Measurements from ENCODE around the gene TMEM239.

Gene TMEM239

DNA sequence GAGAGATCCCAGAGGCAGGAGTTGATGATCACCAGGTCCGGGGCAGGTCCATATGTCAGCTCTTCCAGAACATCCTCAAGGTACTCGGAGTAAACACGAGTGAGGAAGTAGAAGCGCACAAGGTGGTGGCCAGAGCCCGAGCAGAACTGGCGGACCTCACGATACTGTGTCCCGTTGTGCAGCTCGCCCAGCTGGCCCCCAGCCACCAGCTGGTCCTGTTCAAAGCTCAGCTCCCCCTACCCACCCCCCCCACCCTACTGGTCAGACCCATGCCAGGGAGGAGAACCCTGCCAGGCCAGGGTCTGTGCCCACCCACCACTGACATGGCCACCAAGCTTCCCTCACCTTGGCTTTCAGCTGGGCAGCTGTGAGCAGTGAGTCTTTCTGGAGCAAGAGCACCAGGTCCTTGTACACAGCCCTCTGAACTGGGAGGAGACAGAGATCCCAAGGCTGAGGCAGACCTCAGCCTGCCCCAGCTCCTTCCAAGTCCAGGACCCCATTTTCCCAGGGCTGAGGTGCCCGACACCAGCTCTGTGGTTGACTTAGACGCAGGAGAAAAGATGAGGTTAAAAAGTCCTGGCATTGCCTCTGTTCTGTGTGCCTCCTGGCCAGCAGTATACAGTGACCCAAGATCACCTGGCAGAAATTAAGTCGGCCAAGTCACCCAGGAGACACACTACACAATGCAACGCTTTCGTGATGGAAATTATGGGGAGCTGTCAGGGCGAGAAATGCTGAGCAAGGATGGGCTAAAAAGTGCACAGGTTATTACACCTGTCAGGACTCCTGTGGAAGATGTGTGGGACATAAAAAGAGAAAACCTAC lies 22.9 kb downstream of the TMEM239 start:
- TF ChIP-seq, protein P1, sequence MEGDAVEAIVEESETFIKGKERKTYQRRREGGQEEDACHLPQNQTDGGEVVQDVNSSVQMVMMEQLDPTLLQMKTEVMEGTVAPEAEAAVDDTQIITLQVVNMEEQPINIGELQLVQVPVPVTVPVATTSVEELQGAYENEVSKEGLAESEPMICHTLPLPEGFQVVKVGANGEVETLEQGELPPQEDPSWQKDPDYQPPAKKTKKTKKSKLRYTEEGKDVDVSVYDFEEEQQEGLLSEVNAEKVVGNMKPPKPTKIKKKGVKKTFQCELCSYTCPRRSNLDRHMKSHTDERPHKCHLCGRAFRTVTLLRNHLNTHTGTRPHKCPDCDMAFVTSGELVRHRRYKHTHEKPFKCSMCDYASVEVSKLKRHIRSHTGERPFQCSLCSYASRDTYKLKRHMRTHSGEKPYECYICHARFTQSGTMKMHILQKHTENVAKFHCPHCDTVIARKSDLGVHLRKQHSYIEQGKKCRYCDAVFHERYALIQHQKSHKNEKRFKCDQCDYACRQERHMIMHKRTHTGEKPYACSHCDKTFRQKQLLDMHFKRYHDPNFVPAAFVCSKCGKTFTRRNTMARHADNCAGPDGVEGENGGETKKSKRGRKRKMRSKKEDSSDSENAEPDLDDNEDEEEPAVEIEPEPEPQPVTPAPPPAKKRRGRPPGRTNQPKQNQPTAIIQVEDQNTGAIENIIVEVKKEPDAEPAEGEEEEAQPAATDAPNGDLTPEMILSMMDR (IDR thresholded peaks at IDR 0.05; ENCODE audit: low read depth, low read length) = no peak
- Histone ChIP-seq H3K4me1 (no peaks in the 10 kb centered on the region), H3K36me3 (0 out of 2 replicates have a peak, but pooled peaks cover 4% of the 10 kb centered on the region), H3K4me3 (ENCODE audit: low read depth, low read length) (no peak overlapping the region), H3K9me3 (no peaks in the 10 kb centered on the region; the same call in 1 of the 2 replicates), H3K27me3 (no peaks in the 10 kb centered on the region)
- DNase-seq = no peak

DNA sequence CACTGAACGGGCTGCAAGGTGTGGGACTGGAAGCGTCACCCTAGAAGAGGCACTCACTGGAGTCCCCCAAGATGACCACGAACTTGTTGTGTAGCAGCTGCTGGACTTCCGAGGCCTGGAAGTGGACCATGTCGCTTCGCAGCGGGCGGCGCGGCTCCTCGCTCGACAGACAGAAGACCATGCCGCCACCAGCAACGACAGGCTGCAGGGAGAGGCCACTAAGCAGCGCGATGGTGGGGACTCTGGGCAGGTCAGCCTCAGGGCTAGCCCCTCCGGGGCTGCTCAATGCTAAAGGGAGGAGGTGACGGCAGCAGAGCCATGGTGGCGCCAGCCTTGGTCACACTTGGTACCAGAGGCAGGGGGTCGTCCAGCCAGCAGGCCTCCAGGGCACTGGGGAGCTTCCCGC lies 23.6 kb downstream of the TMEM239 start:
- no peaks in the 10 kb centered on the region; the same call in 1 of the 2 replicates for H3K9me3 ChIP-seq
- peak overlapping the region; percentile 73; the same call in 1 of the 2 replicates for H3K4me3 ChIP-seq (ENCODE audit: low read depth, low read length)
- no peaks in the 10 kb centered on the region for H3K4me1 ChIP-seq
- TF ChIP-seq, protein P1 (IDR thresholded peaks at IDR 0.05; ENCODE audit: low read depth, low read length) = no peak
- H3K36me3 ChIP-seq = 0 out of 2 replicates have a peak, but pooled peaks cover 4% of the 10 kb centered on the region
- no peaks in the 10 kb centered on the region for H3K27me3 ChIP-seq
- DNase-seq = no peak

DNA sequence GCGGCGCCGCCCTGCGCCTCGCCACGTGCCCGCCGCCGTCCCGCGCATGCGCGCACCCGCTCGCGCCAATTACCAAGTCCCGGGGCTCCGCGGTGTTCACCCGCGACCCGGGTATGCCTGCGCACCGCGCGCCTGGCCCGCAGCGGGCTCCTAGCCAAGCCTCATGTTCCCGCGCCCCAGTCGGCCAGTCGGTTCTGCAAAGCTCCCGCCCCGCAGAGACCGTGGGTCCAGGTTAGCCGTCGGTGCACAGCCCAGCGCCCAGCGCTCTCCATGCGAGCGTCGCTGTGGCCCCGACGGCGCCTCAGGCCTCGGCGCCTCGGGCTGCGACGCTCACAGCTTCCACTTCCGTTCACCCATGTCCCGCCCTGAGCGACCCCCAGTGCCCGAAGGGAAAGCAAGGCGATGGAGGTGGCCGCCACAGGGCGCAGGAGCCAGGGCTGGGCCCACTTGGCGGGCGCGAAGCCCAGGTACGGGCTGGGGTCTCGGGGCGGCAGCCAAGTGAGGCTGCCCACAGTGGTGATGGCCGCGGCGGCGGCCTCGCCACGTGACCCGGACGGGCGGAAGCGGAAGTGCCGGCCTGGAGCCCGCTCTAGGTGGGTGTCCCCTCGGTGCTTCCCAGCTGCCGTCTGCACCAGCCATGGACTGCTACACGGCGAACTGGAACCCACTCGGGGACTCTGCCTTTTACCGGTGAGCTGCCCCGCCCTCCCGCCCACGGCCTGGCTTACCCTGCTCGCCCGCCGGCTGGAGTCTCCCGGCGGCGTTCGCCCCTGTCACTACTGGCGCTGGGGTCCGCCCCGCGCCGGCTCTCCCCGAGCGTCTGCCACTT lies 24.2 kb downstream of the TMEM239 start, which contains the start of the genes PCED1A and VPS16:
TSS of gene PCED1A (minus strand) at position 518 of the 829 bp plus-strand sequence. CDS start 743 bp downstream, outside the sequence.
TSS of gene VPS16 (plus strand) at position 608 of the 829 bp plus-strand sequence. CDS start at position 638, 30 bp downstream.
- no peaks in the 10 kb centered on the region for H3K27me3 ChIP-seq
- no peaks in the 10 kb centered on the region for H3K4me1 ChIP-seq
- 0 out of 2 replicates have a peak, but pooled peaks cover 4% of the 10 kb centered on the region for H3K36me3 ChIP-seq
- no peaks in the 10 kb centered on the region; the same call in 1 of the 2 replicates for H3K9me3 ChIP-seq
- TF ChIP-seq, protein P1 (IDR thresholded peaks at IDR 0.05; ENCODE audit: low read depth, low read length) = no peak
- DNase-seq = peak; percentile 83
- H3K4me3 ChIP-seq (ENCODE audit: low read depth, low read length) = peak within 1 kb of the TSS; percentile 73

DNA sequence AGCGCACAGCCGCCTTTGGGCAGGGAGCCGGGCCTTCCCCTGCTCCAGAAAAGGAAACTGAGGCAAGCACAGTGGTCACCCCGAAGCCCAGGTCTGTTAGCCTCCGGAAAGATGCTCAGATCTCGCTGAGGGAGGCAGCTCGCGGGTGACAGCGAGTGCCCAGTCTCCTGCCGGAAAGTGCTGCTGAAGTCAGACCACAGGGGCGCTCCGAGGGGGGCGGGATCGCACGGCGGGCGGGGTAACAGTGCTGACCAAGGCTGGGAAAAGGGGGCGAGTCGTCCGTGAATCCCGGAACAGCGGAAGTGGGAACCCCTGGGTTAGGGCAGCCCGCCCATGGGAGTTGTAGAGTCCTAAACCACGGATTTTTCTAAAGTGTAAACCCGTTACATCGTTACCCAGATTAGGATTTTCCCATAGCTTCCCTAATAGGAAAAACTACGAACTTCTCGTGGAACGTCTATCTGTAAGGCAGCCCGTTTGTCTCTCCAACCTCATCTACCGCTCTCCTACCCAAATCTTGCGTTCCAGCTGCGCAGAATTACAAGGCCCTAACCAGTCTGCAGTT lies 24.9 kb downstream of the TMEM239 start:
- Histone ChIP-seq H3K4me3 (ENCODE audit: low read depth, low read length) (peak overlapping the region; percentile 73), H3K9me3 (no peaks in the 10 kb centered on the region; the same call in 1 of the 2 replicates), H3K27me3 (no peaks in the 10 kb centered on the region), H3K4me1 (no peaks in the 10 kb centered on the region), H3K36me3 (0 out of 2 replicates have a peak, but pooled peaks cover 4% of the 10 kb centered on the region)
- TF ChIP-seq, protein P1 (IDR thresholded peaks at IDR 0.05; ENCODE audit: low read depth, low read length) = no peak
- DNase-seq = peak; percentile 27

DNA sequence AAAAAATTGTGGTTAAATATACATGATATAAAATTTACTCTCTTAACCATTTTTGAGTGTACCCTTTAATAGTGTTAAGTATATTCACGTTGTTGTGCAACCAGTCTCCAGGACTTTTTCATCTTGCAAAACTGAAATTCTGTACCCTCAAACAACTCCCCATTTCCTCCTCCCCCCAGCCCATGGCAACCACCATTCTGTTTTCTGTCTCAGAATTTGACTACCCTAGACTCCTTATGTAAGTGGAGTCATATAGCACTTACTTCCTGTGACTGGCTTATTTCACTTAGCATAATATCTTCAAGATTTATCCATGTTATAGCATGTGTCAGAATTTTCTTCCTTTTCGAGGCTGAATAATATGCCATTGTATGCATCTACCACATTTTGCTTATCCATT lies 29.4 kb downstream of the TMEM239 start:
- Histone ChIP-seq H3K4me3 (ENCODE audit: low read depth, low read length) (no peak overlapping the region), H3K36me3 (no peaks in the 10 kb centered on the region), H3K9me3 (no peaks in the 10 kb centered on the region), H3K4me1 (no peaks in the 10 kb centered on the region), H3K27me3 (no peaks in the 10 kb centered on the region)
- DNase-seq = no peak
- TF ChIP-seq, protein P1 (IDR thresholded peaks at IDR 0.05; ENCODE audit: low read depth, low read length) = no peak
